SK-N-MC (cell line): ENCODE results near the gene NACC2.

Experiments
- EZH2 ChIP-seq: fragments of 200-600 bp; sonication (generic); IDR thresholded peaks from one replicate; pipeline ENCODE4 v1.6.1; 2017; ENCODE audit warnings: antibody characterized with exemption
- FOXP2 ChIP-seq: optimal IDR thresholded peaks from 2 replicates; pipeline ENCODE3; 2011; ENCODE audit warnings: mild to moderate bottlenecking, moderate library complexity; ENCODE audit not compliant: insufficient read depth; ENCODE audit errors: extremely low read length, control extremely low read depth
- POLR2AphosphoS5 ChIP-seq: IDR thresholded peaks from 2 replicates; pipeline ENCODE4 v1.6.1; 2012; ENCODE audit warnings: mild to moderate bottlenecking, low read depth, low read length, borderline replicate concordance

DNA sequence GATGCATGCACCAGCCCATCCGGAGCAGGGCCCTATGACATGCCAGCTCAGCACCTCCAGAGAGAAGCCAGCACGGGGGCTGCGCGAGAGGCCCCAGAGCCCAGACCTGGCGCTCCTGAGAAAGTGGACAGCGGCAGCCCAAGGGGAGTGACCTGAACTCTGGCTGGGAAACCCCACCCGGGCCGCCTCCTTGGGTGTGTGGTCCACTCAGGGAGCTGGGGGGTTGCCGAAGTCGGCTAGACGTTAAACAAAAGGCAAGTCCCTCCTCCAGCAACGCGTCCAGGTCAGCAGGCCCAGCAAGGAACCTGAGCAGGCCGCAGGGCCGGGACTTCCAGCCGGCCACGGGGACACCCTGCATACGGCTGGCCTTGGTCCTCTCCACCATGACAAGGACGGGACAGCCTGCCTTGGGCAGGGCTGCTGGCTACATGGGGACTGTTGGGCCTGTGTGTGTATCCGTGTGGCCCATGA lies 35.7 kb downstream of the NACC2 start:
- TF ChIP-seq POLR2AphosphoS5 (no peak), EZH2 (no peak), FOXP2 (no peak)
